ENCODE measurements around the gene ZNF688. TPM values are rescaled to one million over a fixed set of nuclear protein-coding genes. Genes with fewer than 3 reads are reported as not detected.
"Not testable (repeated sequence)": the region's sequence is repeated elsewhere in the genome, so short reads cannot be mapped to it uniquely, and the experiment has no call there.

The ZNF688 gene
- total RNA-seq, 1 experiment from 2014 or later: 8.5 TPM

DNA sequence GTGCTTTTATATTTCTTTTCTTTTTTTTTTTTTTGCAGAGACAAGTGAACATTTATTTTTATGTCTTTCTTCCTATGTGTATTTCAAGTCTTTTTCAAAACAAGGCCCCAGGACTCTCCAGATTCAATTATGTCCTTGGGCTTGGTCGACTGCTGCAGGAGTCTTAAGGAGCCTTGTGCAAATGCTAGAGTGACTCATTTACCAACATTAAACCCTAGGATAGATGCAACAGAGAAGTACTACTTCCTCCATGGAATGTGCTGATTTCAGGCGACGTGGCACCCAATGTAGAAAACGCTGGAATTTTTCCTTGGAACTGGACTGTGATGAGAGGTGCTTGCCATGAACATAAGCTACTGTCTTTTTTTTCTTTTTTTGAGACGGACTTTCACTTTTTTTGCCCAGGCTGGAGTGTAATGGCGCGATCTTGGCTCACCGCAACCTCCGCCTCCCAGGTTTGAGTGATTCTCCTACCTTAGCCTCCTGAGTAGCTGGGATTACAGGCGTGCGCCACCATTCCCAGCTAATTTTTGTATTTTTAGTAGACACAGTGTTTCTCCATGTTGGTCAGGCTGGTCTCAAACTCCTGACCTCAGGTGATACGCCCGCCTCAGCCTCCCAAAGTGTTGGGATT, 35.0 kb downstream of the ZNF688 start:
- H3K4me3 ChIP-seq (ENCODE audit: insufficient read depth, low read depth, low read length); DNase-seq; H3K27me3 ChIP-seq (ENCODE audit: control insufficient read depth, insufficient read depth, low read length); H3K36me3 ChIP-seq (replicated peaks; ENCODE audit: control insufficient read depth, insufficient read depth, low read length): not testable (repeated sequence)

DNA sequence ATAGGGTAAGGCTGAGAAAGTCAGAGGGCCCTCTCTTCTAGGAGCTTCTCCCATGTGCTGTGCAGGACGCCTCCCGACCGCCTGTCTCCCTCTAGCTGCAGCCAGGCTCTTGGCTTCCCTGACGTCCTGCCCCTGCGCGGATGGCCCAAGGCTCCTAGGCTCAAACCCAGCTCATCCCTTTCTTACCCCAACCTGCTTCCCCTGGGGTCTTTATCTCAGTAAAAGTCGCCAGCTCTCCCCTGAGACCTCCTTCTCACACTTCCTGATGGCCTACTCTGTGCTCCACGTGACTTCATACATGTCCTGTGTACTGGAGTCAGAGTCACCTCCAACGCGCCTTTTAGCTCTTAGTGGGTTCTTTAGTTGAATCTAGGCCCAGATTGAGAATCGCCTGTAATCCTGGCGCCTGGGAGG, 35.7 kb downstream of the ZNF688 start:
- Histone ChIP-seq H3K4me3 (ENCODE audit: insufficient read depth, low read depth, low read length) (peak overlapping the region; percentile 86), H3K36me3 (replicated peaks; ENCODE audit: control insufficient read depth, insufficient read depth, low read length) (peaks cover 2% of the 10 kb centered on the region), H3K27me3 (ENCODE audit: control insufficient read depth, insufficient read depth, low read length) (no peaks in the 10 kb centered on the region)
- peak; percentile 87 for DNase-seq

DNA sequence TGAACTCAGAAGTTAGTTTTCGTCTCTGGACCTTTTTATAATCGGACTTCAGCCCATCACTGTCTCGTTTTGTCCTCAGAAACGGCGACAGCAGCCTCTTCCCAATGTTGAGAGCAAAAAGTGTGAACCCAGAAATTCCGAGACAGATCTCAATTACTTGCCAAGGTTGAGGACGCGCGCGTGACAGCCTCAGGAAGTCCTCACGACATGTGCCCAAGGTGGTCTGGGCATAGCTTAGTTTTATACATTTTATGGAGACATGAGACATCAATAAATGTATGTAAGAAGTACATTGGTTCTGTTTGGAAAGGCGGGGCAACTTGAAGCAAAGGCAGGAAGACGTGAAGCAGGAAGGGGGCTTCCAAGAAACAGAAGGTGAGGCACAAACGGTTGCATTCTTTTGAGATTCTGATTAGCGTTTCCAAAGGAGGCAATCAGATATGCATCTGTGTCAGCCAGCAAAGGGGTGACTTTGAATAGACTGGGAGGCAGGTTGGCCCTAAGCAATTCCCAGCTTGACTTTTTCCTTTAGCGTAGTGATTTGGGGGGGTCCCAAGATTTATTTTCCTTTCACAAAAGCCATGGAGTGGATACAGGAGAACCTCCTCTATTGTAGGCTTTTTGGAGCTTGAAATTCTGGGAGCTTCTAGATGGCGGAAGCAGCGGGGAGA, 36.3 kb downstream of the ZNF688 start:
- H3K27me3 ChIP-seq (ENCODE audit: control insufficient read depth, insufficient read depth, low read length): no peaks in the 10 kb centered on the region
- H3K36me3 ChIP-seq (replicated peaks; ENCODE audit: control insufficient read depth, insufficient read depth, low read length): peaks cover 2% of the 10 kb centered on the region
- no peak for DNase-seq
- peak overlapping the region; percentile 86 for H3K4me3 ChIP-seq (ENCODE audit: insufficient read depth, low read depth, low read length)

DNA sequence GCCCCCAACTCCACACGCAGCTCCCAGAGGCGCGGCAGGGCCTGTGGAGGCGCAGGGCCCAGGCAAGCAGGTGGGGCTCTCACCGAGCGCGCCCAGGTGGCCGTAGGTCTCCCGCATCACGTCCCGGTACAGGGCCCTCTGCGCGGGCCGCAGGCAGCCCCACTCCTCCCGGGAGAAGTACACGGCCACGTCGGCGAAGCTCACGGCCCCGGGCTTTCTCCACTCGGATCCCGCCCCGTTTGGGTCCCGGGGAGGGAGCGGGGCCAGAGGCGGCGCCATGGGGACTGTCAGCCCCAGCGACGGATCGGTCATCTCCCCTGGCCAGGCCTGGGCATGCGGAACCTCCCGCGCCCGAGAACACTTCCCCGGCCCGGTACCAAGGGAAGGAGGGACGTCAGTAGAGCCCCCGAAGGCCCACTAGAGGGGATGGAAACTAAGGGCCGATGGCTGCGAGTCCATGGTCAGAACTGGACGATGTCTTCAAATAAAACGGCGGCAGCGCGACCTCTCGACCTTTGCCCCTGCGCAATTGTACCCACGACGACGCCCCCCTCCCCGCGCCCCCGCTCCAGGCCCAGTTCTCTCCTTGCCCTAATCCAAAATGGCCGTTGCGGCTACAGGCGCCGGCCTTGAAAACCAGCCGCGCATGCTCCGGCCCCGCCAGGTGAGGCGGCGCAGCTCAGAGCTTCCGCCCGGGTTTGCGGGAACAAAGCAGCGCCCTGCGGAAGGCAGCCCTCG, 37.0 kb downstream of the ZNF688 start, which contains the start of gene ZNF747:
Gene ZNF747, minus strand, starts transcription at position 491 of the 738 bp plus-strand sequence. Its CDS starts 179 bp downstream, at position 312.
- peak within 1 kb of the TSS; percentile 86 for H3K4me3 ChIP-seq (ENCODE audit: insufficient read depth, low read depth, low read length)
- H3K27me3 ChIP-seq (ENCODE audit: control insufficient read depth, insufficient read depth, low read length): no peaks in the 10 kb centered on the region
- DNase-seq: peak; percentile 97
- peaks cover 2% of the 10 kb centered on the region for H3K36me3 ChIP-seq (replicated peaks; ENCODE audit: control insufficient read depth, insufficient read depth, low read length)

DNA sequence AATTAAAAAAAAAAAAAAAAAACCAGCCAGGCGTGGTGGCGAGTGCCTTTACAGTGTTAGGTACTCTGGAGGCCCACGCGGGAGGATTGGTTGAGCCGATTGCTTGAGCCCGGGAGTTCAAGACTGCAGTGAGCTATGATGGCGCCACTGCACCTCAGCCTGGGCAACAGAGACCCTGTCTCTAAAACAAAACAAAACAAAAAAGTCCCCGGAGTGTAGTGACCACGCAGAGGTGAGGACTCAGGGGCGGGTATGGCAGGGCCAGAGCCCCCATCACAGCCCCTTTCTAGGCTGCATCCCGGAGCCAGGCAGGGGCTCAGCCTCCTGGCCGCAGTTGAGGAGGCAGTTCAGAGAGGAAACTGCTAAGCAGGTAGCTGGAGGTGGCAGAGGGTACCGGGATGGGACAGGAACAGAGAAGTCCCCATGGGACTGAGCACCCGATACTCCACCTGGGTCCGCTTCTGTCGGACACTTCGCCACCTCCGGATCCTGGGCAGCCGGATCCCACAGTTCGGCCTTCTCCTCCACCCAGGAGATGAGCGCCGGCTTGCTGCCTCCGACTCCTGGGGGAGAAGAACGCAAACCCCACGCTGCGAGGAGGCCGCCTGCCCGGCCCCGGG, 37.7 kb downstream of the ZNF688 start:
- Histone ChIP-seq H3K36me3 (replicated peaks; ENCODE audit: control insufficient read depth, insufficient read depth, low read length) (peaks cover 2% of the 10 kb centered on the region), H3K4me3 (ENCODE audit: insufficient read depth, low read depth, low read length) (peak overlapping the region; percentile 86), H3K27me3 (ENCODE audit: control insufficient read depth, insufficient read depth, low read length) (no peaks in the 10 kb centered on the region)
- DNase-seq: peak; percentile 59

DNA sequence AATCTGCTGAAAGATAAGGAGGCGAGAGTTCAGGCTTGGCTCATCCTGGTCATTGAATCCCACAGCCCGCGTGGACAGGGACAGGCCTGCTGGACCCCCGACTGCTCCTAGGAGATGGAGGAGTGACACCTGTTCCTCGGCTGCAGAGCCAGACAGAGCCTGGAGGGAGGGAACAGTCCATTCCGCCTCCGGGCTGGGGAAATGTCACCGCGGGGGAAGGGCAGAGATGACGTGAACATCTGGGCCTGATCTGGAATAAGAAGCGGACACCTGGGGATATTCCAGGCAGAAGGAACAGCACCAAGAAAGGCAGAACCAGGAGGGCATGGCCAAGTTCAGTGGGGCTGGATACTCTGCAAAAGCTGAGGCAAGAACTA, 38.4 kb downstream of the ZNF688 start:
- no peaks in the 10 kb centered on the region for H3K27me3 ChIP-seq (ENCODE audit: control insufficient read depth, insufficient read depth, low read length)
- no peak for DNase-seq
- H3K4me3 ChIP-seq (ENCODE audit: insufficient read depth, low read depth, low read length): no peak overlapping the region
- H3K36me3 ChIP-seq (replicated peaks; ENCODE audit: control insufficient read depth, insufficient read depth, low read length): peaks cover 2% of the 10 kb centered on the region

DNA sequence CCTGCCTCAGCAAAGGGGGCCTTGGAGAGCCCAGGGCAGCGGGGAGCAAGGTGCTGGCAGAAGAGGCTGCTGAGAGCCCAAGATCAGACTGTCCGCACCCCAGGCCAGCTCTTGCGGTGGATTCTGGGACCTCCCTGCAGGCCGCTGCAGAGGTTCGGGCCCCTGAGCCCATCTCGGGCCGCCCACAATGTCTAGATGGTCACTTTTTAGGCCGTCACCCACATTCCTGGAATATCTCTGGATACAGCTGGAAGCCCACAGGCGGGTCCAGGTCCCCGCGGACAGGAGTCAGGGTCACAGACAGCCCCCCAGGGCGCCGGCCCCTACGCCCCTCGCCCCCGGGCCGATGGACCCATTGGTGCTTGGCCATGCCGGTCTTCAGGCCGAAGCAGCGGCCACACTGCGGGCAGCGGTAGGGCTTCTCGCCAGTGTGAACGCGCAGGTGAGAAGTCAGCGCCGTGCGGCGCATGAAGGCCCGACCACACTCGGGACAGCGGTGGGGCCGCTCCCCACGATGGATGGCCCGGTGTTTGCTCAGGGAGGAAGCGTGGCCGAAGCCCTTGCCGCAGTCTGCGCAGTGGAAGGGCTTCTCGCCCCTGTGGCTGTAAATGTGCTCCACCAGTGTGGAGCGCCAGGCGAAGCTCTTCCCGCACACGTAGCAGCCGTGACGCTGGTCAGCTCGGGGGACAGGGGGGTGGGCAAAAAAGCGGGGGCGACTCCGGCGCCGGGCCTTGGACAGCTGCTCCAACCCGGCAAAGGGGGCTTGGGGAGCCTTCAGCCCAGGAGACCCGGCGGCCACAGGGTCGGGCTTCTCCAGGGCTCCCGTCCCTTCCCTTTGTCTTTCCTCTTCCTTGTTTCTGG, 39.0 kb downstream of the ZNF688 start:
- no peaks in the 10 kb centered on the region for H3K27me3 ChIP-seq (ENCODE audit: control insufficient read depth, insufficient read depth, low read length)
- no peak for DNase-seq
- H3K36me3 ChIP-seq (replicated peaks; ENCODE audit: control insufficient read depth, insufficient read depth, low read length): peaks cover 2% of the 10 kb centered on the region
- no peak overlapping the region for H3K4me3 ChIP-seq (ENCODE audit: insufficient read depth, low read depth, low read length)

DNA sequence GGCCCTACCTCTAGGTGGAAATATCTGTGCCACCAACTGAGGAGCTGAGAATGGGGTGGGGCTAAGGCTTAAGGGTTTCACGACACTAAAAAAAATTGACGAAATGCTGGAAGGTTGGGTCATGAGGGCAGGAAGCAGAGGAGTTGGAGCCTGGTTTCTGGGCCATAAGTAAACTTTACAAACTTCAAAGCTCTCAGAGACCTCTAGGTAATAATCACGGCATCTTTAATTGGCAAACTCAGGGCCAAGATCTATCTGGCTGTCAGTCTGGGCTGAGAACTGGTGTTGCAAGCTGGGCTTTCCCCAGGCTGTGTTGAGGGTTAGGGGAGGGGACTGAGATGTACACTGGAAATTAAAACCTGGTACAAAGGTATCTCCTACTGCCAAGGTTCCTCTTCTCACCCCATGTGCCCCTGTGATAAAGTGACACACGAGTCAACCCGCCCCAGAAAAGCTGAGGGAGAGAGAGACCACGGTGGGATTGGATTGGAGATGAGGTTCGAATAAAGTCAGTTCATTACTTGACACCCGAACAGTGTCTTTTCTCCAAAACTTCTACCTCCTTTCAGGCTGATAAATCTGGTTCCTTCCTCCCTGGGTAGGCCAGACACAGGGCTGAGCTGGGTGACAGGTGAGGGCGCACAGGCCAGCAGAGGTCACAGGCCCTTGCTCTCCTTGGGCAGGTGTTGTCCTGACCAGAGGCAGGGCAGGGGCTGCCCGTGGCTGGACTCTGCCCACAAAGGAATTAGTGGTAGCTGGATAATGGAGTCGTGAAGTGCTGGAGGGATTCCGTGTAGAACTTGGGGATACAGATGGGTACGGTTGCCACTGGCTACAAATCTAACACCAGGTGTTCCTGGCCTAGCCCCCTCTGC, 41.1 kb downstream of the ZNF688 start:
- peaks cover 2% of the 10 kb centered on the region for H3K36me3 ChIP-seq (replicated peaks; ENCODE audit: control insufficient read depth, insufficient read depth, low read length)
- DNase-seq: no peak
- no peak overlapping the region for H3K4me3 ChIP-seq (ENCODE audit: insufficient read depth, low read depth, low read length)
- H3K27me3 ChIP-seq (ENCODE audit: control insufficient read depth, insufficient read depth, low read length): no peaks in the 10 kb centered on the region

DNA sequence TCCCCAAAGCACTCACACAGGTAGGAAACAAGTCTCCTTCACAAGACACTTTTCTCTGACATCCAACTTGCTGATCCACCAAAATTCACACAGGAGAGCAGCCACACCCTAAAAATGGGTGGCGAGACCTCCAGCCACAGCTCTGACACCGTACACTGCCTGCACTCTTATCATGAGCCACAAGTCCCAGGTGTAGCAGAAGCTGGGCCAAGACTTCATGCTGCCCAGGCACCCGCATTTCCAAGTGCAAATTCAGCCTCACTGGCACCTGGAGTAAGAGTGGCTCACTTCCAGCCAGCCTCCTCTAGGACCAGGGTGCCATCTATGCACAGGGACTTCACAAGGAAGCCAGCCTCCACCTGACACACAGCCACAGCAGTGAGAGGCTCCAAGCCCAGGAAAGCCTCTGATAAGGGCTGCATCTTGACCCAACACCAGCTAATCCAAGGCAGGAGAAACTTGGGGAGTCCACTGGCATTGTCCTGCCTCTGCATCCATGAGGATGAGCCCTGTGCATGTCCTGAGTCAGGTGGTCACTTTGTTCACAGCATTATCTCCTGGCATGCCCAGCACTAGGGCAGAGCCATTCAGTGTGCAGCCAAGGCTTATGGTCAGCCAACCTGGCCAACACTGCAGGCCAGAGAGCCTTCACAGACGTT, 42.6 kb downstream of the ZNF688 start:
- H3K27me3 ChIP-seq (ENCODE audit: control insufficient read depth, insufficient read depth, low read length): no peaks in the 10 kb centered on the region
- peaks cover 2% of the 10 kb centered on the region for H3K36me3 ChIP-seq (replicated peaks; ENCODE audit: control insufficient read depth, insufficient read depth, low read length)
- no peak for DNase-seq
- no peak overlapping the region for H3K4me3 ChIP-seq (ENCODE audit: insufficient read depth, low read depth, low read length)

DNA sequence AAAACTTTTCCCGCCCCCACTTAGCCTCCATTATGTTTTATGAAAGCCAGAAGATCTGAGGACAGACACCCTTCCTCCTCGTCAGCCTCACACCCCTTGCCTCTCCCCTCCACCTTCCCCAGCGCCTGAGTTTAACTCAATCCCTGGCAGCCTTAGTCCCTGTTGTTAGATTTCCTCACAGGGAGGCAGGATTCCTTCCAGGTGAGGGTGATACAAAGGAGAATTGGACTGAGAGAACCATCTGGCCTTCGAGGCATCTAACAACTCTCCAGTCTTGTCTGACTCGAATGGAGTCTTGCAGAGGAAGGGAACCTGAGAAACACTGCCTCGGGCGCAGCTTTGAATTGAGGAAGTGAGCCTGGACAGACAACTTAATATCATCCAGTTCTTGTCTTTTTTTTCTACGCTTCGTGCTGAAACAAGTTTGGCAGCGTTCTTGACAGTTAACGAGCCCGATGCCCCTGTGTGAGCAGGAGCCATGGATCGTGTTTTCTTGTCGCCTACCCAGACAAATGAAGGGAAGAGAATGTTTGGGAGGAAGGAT, 43.8 kb downstream of the ZNF688 start:
- H3K27me3 ChIP-seq (ENCODE audit: control insufficient read depth, insufficient read depth, low read length): no peaks in the 10 kb centered on the region
- peaks cover 2% of the 10 kb centered on the region for H3K36me3 ChIP-seq (replicated peaks; ENCODE audit: control insufficient read depth, insufficient read depth, low read length)
- DNase-seq: no peak
- H3K4me3 ChIP-seq (ENCODE audit: insufficient read depth, low read depth, low read length): peak overlapping the region; percentile 32

DNA sequence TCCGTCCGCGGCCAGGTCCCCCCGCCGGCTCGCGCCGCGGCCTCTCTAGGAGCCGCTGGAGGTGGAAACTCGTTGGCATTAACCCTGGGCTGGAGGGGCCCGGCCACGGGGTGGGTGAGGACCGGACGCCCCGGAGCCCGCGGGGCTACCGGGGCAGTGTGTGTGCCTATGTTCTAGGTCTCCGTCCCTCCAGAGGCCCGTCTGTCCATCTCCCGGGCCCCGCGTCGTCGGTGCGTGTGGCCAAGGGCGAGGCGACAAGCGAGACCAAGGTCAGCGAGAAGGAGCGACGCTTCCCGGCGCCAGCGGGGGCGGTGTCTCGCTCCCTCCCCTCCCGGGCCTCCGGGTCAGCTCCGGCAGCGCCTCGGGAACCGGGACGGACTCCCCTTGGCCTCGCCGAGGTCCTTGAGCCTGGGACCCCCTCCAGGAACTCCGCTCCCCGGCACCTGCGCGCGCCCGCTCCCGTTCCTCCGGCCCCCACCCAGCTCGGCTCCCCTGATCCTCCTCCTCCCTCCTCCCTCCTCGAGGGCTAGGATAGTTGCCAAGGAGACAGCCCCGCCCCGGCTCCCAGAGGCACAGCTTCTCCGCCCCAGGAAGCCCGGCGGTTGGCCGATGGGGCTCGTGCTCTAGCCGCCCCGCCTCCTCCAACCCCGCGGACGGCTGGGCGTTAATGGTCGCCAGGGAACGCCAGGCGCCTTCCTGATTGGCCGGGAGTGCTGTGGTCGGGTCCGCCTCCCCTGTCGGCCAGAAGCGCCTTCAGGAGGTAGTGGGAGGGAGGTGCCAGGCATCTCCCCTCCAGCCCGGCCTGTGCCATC, 44.5 kb downstream of the ZNF688 start:
- DNase-seq: peak; percentile 99
- peak overlapping the region; percentile 88 for H3K4me3 ChIP-seq (ENCODE audit: insufficient read depth, low read depth, low read length)
- no peaks in the 10 kb centered on the region for H3K27me3 ChIP-seq (ENCODE audit: control insufficient read depth, insufficient read depth, low read length)
- H3K36me3 ChIP-seq (replicated peaks; ENCODE audit: control insufficient read depth, insufficient read depth, low read length): peaks cover under 1% of the 10 kb centered on the region
